Stimulated activated CD4-positive, alpha-beta T cell treated with anti-CD3 and anti-CD28 coated beads, Interleukin-4, amount 100 ng/mL, for 24 hours (primary cell): ENCODE measurements around the gene ANKRD50.

ENCODE experiments used
- DNase-seq: peaks from one replicate; pipeline ENCODE4 v3.0.0-alpha.2; 2020

ANKRD50 gene

DNA sequence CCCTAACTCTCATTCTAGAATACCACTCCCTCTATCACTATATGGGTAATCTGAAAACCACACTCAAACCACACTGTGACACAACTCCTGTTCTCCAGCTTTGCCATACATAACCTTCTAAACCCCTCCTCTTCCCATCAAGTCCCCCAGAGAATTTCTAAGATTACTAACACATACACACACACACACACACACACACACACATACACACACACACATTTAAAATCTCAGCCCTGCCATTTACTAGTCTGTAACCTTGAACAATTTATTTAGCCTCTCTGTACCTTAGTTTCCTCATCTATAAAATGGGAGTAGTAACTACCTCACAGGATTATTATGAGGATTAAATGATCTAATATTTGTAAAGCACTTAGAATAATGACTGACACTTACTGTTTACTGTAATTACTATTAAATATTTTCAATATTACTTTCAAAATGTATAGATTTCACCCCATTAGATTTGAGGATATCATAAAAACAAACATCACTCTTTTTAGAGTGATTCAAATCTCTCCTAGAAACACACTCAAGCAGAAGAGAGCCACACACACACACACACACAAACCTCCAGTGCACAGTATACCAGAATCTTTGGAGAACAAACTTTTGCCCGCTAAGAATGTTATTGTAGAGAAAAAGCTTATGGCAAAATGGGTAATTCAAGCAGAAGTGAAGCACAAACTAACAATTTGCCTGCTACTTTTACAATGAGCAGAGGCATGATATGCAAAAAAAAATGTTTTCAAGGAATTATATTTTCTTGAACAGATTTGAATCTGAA lies 3.8 kb downstream of the ANKRD50 start:
- no peak for DNase-seq

DNA sequence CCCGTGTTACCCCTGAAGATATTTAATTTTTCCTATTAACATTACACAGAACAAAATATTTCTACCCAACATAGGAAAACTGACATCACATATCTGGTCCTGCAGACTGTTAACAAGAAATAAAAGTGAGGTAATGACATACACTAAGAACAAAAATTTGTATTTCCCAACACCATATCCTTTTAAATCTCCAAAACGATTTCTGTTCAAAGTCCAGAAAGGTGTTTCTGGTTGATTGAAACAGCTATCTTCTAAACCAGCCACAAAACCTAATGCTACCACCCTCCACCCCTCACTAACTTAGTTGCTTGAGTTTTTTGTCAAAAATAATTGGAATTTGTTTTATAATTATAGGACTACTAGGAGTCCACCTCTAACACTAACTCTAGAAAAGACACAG lies 7.1 kb downstream of the ANKRD50 start:
- DNase-seq: no peak

DNA sequence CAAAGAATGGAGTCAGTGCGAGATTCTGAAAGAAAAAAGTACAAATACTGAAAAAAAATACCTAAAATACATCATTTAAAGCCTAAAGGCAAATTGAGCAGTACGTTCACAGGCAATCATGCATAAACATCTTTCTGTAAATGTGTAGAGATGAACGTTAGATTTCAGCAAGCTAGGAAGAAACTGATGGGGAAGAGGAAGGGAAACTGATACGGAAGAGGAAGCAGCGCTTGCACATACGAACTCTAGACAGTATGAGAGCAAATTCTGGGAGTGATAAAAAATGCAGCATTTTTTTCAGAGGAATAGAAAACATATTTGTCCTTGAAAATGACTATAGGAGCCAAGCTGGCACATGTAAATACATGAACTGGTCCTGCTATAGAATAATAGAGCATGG lies 9.4 kb downstream of the ANKRD50 start:
- DNase-seq: no peak

DNA sequence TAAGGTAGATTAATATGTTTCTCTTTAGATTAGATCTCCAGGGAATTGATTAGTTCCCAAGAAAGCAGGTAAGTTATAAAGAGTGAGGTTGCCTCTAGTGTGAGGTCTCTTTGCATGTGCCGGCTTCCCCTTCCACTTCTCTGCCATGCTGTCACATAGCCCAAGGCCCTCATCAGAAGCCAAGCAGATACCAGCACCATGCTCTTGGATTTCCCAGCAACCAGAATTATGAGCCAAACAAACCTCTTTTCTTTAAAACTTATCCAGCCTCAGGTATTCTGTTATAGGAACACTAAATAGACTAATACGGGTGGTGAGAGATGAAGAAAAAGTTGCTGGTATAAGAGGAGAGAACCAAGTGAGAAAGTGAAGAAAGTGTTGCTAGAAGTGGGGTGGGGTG lies 15.1 kb downstream of the ANKRD50 start:
- no peak for DNase-seq

DNA sequence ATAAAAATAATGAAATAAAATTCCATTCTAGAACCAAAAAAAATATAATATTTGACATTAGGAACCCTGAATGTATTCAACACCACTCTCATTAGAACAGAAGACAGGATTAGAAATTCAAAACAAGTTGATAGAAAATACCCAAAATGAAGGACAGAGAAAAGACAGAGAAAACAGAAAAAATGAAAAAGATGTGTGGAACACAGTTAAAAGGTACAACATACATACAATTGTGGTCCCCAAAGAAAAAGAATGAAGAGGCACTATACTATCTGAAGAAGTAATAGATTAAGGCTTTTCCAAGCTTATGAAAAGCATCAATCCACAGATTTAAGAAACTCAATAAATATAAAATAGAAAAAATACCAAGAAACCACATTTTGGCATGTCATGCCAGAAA lies 16.4 kb downstream of the ANKRD50 start:
- DNase-seq: no peak

DNA sequence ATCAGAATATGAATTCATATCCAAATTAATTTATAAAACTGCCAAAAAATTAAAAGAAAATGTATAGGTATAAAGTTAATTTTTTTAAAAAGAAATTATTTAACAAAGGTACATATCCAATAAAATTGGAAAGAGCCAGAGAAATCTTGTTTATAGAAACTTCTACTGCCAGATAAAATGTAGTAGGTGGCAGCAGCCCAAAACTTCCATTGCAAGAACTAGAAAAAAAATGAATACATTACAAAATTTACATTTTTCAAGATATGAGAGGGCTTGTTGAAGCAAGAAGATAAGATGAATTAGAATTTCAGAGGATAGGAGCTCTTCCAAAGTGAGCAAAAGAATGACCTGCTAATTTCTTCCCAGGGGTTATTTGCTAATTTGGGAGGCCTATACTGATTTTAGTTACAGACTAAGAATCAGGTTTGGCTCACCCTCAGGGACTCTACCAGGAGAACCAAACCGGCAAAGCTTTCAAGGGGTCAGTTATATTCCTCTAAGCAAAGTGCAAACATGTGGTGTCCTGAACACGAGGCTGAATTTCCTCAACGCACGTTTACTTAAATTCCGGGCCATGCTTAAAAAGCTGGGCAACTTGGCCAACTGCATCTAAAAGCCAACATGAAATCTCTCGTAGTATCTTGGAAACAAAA lies 17.5 kb downstream of the ANKRD50 start:
- DNase-seq: no peak

DNA sequence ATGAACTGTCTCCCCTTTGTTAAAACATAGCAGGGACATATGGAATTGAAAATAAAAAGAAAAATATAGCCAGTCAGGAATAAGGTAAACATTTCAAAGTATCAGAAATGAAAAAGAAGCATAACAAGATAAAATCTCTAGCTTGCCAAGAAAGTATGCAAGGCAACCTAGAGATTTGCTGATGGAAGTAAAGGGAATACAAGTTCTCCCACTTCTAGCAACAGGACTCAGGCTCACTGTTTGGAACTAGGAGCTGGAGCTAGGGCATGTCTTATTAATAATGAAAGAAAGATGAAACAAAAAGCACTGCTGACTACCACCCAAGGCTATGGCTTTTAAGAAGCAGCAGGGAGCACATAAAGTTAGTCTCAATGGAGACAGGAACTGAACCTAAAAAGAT lies 18.2 kb downstream of the ANKRD50 start:
- DNase-seq: no peak

DNA sequence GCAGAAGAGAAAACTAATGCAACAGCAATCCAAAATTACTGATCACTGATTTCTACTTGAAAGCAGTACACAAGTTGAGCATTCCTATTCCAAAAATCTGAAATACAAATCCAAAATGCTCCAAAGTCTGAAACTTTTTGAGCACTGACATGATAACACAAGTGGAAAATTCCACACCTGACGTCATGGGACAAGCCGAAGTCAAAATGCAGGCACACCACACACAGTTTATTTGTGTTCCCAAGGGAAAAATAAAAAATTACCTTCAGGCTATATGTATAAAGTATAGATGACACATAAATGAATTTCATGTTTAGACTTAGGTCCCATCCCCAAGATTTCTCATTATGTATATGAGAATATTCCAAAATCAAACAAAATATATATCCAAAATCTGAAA lies 20.7 kb downstream of the ANKRD50 start:
- no peak for DNase-seq

DNA sequence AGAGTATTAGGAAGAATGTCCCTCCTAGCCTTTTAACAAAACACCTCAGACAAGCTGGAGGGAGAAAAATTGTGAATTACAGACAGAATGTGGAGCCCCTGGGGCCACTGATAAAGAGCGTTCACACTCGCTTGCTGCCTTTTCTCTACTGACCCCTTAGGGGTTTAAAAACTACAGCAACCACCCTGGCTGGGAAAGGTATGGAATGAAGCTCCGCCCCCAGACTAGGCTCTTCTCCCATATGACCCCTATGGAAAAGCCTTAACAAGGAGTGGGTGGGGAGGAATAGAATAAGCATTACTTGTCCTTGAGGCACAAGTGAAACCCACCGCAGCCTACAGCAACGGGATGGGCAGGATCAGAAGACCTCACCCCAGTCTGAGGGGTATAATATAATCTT lies 26.3 kb downstream of the ANKRD50 start:
- no peak for DNase-seq

DNA sequence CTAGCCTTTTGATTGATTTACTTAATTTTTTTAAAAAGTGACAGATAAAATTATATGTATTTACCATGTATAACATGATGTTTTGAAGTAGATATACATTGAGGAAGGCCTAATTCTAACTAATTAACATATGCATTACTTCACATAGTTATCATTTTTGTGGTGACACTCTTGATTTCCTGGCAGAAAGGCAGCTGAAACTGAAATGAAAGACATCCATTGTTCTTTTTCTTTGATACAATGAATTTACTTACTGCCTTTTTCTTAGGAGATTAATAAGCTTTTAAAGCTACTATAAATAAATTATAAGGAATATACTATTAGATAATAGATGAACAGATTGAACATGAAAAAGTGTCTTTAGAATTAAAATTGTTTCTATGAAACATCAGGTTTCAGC lies 26.7 kb downstream of the ANKRD50 start:
- DNase-seq: no peak

DNA sequence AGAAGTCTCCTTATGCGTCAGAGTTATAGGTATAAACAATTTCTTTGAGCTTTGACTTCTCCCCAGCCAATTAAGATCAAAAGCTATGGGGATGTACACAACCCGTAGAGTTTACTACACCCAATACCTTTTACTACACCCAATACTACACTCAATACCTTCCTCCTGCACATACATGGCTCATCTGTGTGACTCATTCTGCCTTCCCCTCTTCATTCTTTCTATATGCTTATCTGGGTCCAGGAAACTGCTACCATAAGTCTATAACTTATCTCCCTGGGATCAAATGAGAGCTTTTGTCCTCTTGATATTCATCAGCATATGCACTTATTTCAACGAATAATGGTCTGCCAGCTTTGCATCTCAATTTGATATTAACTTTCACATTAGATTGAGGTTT lies 28.2 kb downstream of the ANKRD50 start:
- DNase-seq: no peak

DNA sequence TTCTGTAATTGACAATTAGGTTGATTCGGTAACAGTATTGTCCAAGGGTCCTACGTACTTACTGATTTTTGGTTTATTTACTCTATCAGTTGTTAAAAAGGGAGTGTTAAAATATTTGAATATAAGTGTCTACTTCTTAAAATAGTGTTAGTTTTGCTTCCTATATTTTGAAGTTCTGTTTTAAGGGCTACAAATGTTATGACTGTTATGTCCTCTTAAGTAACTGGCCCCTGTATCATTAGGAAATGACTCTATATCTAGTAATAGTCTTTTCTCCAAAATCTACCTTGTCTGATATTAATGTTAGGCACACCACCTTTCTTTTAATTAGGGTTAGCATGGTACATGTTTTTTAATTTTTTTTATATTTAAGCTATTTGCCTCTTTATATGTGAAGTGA lies 30.1 kb downstream of the ANKRD50 start:
- no peak for DNase-seq

DNA sequence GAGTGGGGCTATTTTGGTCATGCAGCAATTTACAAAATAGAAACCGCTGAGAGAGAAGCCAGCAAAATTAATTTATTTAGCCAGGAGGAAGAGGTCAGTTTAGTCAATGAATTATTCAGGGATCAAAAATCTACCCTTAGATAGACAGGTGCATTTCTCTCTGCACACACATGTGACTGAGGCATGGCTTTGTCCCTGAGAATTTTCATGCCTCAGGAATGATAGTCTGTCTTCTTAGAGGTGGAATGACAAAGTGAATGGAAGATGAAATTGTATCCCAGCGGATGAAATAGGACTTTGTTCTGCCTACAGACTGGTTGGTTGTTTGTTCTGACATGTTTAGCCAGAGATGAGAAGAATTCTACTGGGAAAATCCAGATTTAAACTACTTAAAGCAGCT lies 46.0 kb downstream of the ANKRD50 start:
- DNase-seq: no peak

DNA sequence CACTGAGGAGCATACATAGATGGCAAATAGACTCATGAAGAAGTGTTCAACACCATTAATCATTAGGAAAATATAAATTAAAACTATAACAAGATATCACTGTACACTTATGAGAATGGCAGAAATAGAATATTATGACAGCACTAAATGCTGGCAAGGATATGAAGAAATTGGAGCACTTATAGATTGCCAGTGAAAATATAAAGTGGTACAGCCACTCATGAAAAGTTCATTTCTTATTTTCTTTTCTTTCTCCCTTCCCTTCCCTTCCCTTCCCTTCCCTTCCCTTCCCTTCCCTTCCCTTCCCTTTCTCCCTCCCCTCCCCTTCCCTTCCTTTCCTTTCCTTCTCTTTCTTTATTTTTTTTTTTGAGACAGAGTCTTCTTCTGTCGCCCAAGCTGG lies 53.7 kb downstream of the ANKRD50 start:
- DNase-seq: no peak

DNA sequence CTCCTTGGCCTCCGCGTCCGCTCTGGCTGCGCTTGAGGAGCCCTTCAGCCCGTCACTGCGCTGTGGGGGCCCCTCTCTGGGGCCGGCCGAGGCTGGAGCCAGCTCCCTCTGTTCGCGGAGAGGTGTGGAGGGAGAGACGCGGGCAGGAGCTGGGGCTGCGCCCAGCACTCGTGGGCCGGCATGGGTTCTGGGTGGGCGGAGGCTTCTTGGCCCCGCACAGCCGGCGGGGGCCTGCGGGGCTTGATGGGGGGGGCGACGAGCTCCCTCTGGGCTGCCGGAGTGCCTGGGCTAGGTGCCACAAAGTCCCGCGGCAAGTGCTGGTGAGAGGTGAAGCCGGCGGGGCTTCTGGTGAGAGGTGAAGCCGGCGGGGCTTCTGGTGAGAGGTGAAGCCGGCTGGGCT lies 61.9 kb downstream of the ANKRD50 start:
- DNase-seq: no peak

DNA sequence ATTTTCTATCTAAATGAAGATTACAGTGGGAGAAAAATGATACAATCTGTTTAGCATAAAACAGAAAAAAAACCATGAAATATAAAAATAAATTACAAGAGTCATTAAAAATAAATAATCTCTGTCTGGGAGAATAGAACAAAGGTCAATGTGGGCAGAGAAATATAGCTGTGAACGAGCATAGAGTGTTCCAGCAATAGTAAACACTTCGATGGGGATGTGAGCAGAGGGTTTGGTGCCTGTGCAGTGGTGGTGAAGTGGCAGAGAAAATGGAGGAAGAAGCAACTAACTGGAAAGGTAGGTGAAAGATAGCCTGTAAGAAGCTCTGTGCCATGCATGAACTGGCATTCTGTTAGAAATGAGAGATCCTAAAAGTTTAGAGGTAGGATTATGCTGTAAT lies 64.9 kb downstream of the ANKRD50 start:
- no peak for DNase-seq

DNA sequence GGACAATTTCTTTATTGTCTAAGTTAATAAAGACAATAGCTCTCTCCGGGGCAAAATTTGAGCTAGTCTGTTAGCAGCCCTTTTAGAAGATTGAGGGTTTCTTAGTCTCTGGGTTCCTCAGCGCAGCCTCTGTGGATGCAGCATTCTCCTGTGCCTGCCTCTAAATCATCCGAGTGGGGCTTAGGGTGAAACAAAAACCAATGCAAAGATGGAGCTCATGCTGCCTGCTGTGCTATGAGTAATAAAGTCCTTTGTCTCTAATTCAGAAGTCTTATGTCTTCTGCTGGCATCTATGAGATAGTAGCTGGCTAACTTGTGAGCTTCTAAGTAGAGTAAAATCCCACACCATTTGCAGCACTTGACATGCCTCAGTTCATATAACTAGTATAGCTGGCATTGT lies 67.9 kb downstream of the ANKRD50 start:
- no peak for DNase-seq

DNA sequence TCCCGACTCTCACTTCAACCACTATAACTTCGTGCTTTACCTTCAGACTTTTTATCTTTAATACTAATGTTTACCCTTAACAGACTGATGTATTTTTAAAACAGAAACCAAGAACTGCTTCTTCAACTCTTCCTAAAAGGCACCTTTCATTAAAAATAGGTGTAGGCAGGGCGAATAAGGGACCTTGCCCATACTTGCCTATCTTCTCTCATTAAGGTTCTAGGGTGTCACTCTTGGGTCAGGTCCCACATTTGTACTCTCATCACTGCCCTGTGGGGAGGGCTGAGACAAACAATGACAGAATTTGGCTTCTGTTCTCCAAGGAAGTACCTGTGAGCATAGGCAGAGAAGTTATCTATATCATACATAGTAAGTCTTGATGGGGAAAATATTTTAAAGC lies 69.7 kb downstream of the ANKRD50 start:
- DNase-seq: no peak

DNA sequence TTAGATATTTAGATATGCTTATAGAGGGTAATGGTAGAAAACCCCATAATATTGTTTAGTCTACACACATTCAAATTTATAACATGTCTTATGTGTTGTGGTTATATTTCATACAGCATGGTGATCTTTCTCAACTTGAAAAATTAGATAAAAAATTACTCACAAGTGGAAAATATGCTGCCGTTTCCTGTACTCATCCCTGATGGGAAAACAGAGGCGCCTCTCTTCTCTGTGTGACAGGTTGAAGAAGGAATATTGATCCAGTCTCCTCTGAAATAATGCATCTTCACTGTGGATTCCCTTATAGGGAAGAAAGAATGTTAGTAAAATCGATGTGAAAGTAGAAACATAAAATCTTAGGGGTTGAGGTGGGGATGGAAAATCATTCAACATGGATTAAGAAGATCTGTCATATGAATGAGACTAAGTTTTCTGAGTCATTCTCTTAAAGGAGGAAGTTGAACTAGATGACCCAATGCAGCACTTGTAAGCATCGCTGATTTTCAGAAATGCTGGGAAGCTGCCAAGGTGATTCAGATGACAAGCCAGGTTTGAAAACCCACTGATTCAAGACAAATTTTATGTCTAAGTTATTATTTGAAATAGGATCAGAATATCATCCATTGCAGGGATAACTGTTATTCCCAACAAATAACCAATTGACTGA lies 70.7 kb downstream of the ANKRD50 start:
- no peak for DNase-seq

DNA sequence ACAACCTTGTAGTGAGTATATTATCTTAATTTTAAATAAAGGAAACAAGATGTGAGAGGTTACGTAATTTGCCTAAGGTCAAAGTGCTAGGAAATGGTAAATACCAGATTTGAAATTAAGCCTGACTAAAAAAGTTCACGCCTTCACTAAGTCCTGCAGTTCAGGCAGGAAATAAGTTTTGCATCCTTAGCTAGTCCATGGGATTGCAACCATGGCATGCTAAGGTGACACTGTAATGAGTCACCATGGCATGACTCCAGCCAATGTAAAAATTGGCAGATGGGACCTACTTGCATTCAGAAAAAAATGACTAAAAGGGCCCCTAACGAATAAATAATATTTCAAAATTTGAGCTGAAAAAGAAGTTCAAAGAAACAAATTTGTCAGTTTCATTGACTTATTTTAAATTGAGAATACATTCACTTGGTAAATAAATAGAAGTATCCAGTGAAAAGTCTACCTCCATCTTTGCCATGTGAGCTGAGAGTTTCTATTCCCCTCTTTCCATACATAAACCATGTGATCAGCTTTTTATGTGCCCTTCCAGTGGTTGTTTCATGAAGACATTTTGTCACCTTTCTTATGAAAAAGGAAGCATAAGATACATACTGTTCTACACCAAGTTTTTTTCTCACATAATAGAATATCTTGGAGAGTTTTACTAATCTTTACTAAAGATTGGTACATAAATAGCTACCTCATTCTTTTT lies 72.4 kb downstream of the ANKRD50 start:
- DNase-seq: no peak

DNA sequence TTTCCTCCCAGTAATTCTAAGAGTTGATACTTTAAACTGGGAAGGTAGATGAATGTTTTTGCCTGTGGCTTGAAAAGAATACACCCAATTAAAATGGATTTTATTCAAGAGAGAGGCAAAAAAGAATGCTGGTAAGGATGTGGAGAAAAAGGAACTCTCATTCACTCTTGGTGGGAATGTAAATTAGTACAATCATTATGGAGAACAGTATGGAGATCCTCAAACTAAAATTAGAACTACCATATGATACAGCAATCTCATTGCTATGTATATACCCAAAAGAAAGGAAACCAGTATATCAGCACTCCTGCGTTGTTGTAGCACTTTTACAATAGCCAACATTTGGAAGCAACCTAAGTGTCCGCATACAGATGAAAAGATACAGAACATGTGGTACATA lies 75.2 kb downstream of the ANKRD50 start:
- DNase-seq: no peak

DNA sequence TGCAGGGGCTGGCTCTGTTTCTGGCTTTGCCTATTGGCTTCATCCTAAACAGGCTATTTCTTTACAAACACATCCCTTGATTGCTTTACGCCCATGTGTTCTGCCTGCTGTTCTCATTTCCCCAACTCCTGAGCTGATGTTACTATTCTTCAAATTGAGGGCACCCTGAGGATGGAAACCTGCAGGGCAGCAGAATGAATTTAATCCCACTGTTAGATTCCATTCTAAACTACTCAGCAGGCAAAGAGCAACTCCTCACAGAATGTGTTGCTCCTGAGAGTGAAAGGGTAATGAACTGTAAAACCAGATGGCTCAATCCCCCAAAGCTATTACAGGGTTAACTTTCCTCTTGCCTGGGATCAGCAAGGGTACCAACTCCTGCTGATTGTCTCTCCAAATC lies 75.7 kb downstream of the ANKRD50 start:
- no peak for DNase-seq

DNA sequence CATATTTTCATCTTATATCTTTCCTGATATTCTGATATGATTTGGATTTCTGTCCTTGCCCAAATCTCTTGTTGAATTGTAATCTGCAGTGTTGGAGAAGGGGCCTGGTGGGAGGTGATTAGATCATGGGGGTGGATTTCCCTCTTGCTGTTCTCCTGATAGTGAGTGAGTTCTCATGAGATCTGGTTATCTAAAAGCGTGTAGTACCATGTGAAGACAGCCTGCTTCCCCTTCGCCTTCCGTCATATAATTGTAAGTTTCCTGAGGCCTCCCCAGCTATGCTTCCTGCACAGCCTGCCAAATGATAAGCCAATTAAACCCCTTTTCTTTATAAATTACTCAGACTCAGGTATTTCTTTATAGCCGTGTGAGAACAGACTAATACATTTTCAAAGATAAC lies 77.2 kb downstream of the ANKRD50 start:
- DNase-seq: no peak
